ENCODE measurements around the gene CEP192. TPM values are rescaled to one million over a fixed set of nuclear protein-coding genes. Genes with fewer than 3 reads are reported as not detected.

CEP192 gene
- total and polyA plus RNA-seq, 2 of the 4 experiments (the other 2 are of a cell fraction), result 17.2 to 29.0 TPM

DNA sequence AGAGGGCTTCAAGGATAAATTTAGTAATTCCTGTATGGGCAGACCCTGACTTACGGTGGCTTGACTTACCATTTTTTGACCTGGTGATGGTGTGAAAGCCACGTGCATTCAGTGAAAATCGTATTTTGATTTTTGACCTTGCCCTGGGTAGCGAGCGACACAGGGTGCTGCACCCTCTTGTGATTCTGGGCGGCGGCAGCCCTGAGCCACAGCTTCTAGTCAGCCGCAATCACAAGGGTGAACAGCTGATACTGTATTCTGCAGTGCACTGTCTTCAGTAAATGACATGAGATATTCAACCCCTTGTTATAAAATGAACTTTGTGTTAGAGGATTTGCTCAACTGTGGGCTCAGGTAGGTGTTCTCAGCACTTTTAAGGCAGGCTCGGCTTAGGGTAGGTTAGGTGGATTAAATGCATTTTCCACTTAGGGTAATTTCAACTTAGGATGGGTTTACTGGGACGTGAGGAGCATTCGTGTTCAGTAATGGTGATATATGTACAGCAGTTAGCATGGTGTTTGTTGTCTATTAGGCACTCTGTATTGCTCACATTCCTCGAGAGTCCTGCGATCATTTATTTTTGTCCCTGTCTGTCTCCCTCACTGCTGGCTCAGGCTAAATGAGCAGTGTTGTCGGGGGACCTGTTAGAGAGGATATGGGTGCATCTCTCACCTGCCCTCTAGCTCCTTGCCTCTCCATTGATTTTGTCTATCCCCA is 109.9 kb downstream of the CEP192 start:
- peaks cover 5% of the 10 kb centered on the region for H3K9me1 ChIP-seq (ENCODE audit: insufficient read depth, low read length)
- no peak for ATAC-seq (ENCODE audit: low read depth)

More for the DNA sequence above, 109.9 kb downstream of the CEP192 start:
- H2BK20ac ChIP-seq (ENCODE audit: low read depth, low read length), result no peak overlapping the region
- no peak overlapping the region for H3K56ac ChIP-seq (ENCODE audit: extremely low read depth, insufficient read depth, low read length)
- intact Hi-C loops (cut with micrococcal nuclease), result no loop called here
- H3K9me3 ChIP-seq (ENCODE audit: control insufficient read depth, insufficient read depth, low read length), result no peaks in the 10 kb centered on the region
- no peaks in the 10 kb centered on the region for H4K20me1 ChIP-seq (ENCODE audit: insufficient read depth, low read length)
- no peak overlapping the region for H3K4me3 ChIP-seq (ENCODE audit: insufficient read depth, low read depth, low read length)
- no peak overlapping the region for H2BK120ac ChIP-seq (ENCODE audit: low read depth, low read length)
- BruUV-seq (replicated peaks), result no TSS peak
- no peak overlapping the region for H3K9ac ChIP-seq (ENCODE audit: low read depth, low read length)
- H2AFZ ChIP-seq (replicated peaks; ENCODE audit: low read length, poor library complexity), result no peak overlapping the region
- no peaks in the 10 kb centered on the region for H3K4me1 ChIP-seq (ENCODE audit: control insufficient read depth, insufficient read depth, low read length)
- no peak overlapping the region for H3K4ac ChIP-seq (ENCODE audit: low read depth, low read length)
- ChIA-PET POLR2A (ENCODE audit: unreplicated experiment) (no interaction called here), CTCF (no interaction called here)
- 0 out of 4 replicates have a peak, but pooled peaks cover 0 to 3% of the 10 kb centered on the region in 2 experiments for H3K79me1 ChIP-seq (ENCODE audit: low read depth in 1 of 2, low read length in 2 of 2)
- H2BK5ac ChIP-seq (ENCODE audit: low read depth, low read length, poor library complexity, severe bottlenecking), result no peak overlapping the region
- H3K36me3 ChIP-seq (ENCODE audit: control insufficient read depth, insufficient read depth, low read length), result peaks cover 54% of the 10 kb centered on the region
- H4K8ac ChIP-seq (ENCODE audit: low read depth in 2 of 2, low read length in 2 of 2), result no peak overlapping the region
- dilution Hi-C loops (cut with HindIII; ENCODE audit: low sequenced_read_pairs, unreplicated experiment), result no loop called here
- no peaks in the 10 kb centered on the region for H3K27me3 ChIP-seq (ENCODE audit: control insufficient read depth, insufficient read depth, low read length)
- no peak overlapping the region for H3K23ac ChIP-seq (ENCODE audit: low read depth, low read length)
- no peak overlapping the region for H3K27ac ChIP-seq (ENCODE audit: insufficient read depth, low read length)
- no peak overlapping the region for H4K5ac ChIP-seq (ENCODE audit: low read depth, low read length)
- H3K14ac ChIP-seq (replicated peaks; ENCODE audit: low read depth, low read length), result no peak overlapping the region
- no peak for DNase-seq
- WGBS, 2 experiments (ENCODE audit: extremely low coverage in 2 of 2, insufficient read length in 1 of 2), result 94% methylated on average over 10 of the region's 14 CpGs; no CpG with 5 or more reads in 1 of the 2 experiments
- in situ Hi-C loops (cut with MboI; ENCODE audit: low sequenced_read_pairs), result no loop called here
- H2AK5ac ChIP-seq (ENCODE audit: low read depth, low read length), result no peak overlapping the region
- no peak for TF ChIP-seq POLR2A (IDR thresholded peaks at IDR 0.05; ENCODE audit: low read depth, low read length)
- no peak for TF ChIP-seq MAFK (IDR thresholded peaks at IDR 0.05; ENCODE audit: low read depth, low read length)
- no peak for TF ChIP-seq RCOR1 (IDR thresholded peaks at IDR 0.05; ENCODE audit: insufficient replicate concordance, low read length)
- TF ChIP-seq, protein P1, sequence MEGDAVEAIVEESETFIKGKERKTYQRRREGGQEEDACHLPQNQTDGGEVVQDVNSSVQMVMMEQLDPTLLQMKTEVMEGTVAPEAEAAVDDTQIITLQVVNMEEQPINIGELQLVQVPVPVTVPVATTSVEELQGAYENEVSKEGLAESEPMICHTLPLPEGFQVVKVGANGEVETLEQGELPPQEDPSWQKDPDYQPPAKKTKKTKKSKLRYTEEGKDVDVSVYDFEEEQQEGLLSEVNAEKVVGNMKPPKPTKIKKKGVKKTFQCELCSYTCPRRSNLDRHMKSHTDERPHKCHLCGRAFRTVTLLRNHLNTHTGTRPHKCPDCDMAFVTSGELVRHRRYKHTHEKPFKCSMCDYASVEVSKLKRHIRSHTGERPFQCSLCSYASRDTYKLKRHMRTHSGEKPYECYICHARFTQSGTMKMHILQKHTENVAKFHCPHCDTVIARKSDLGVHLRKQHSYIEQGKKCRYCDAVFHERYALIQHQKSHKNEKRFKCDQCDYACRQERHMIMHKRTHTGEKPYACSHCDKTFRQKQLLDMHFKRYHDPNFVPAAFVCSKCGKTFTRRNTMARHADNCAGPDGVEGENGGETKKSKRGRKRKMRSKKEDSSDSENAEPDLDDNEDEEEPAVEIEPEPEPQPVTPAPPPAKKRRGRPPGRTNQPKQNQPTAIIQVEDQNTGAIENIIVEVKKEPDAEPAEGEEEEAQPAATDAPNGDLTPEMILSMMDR (conservative IDR thresholded peaks at IDR 0.05; ENCODE audit: low read depth, low read length), result no peak
- TF ChIP-seq CHD1 (IDR thresholded peaks at IDR 0.05; ENCODE audit: low read depth, low read length), result no peak
- TF ChIP-seq NFE2L2 (IDR thresholded peaks at IDR 0.05; ENCODE audit: low read depth, low read length), result no peak
- no peak for TF ChIP-seq MAZ (IDR thresholded peaks at IDR 0.05; ENCODE audit: borderline replicate concordance, low read depth, low read length)
- TF ChIP-seq RAD21 (IDR thresholded peaks at IDR 0.05; ENCODE audit: low read length), result no peak
- no peak for TF ChIP-seq FOS (IDR thresholded peaks at IDR 0.05; ENCODE audit: low read depth, low read length)
- no peak for TF ChIP-seq RFX5 (IDR thresholded peaks at IDR 0.05; ENCODE audit: low read depth, low read length)
- TF ChIP-seq MXI1 (IDR thresholded peaks at IDR 0.05; ENCODE audit: borderline replicate concordance, low read depth, low read length), result no peak
- TF ChIP-seq, protein P2, sequence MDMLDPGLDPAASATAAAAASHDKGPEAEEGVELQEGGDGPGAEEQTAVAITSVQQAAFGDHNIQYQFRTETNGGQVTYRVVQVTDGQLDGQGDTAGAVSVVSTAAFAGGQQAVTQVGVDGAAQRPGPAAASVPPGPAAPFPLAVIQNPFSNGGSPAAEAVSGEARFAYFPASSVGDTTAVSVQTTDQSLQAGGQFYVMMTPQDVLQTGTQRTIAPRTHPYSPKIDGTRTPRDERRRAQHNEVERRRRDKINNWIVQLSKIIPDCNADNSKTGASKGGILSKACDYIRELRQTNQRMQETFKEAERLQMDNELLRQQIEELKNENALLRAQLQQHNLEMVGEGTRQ (IDR thresholded peaks at IDR 0.05; ENCODE audit: low read depth, low read length), result no peak
- TF ChIP-seq CEBPB (IDR thresholded peaks at IDR 0.05; ENCODE audit: low read depth, low read length), result no peak
- TF ChIP-seq BHLHE40 (IDR thresholded peaks at IDR 0.05; ENCODE audit: low read depth, low read length), result no peak
- no peak for TF ChIP-seq SMC3 (IDR thresholded peaks at IDR 0.05; ENCODE audit: low read depth, low read length)
- TF ChIP-seq, protein P3, sequence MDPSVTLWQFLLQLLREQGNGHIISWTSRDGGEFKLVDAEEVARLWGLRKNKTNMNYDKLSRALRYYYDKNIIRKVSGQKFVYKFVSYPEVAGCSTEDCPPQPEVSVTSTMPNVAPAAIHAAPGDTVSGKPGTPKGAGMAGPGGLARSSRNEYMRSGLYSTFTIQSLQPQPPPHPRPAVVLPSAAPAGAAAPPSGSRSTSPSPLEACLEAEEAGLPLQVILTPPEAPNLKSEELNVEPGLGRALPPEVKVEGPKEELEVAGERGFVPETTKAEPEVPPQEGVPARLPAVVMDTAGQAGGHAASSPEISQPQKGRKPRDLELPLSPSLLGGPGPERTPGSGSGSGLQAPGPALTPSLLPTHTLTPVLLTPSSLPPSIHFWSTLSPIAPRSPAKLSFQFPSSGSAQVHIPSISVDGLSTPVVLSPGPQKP (IDR thresholded peaks at IDR 0.05; ENCODE audit: borderline replicate concordance, low read depth, low read length), result no peak
- H3K4me2 ChIP-seq (ENCODE audit: low read depth, low read length), result no peak overlapping the region
- no peak overlapping the region for H2AK9ac ChIP-seq (replicated peaks; ENCODE audit: low read depth, low read length, poor library complexity)
- no peak overlapping the region for H4K91ac ChIP-seq (ENCODE audit: insufficient read depth, low read depth, low read length)
- H2BK15ac ChIP-seq (ENCODE audit: low read depth, low read length), result no peak overlapping the region
- no peak overlapping the region for H3K18ac ChIP-seq (ENCODE audit: low read depth, low read length)

All from IMR-90 (cell line).